ENCODE results near the gene MACROD2. TPM values are rescaled to one million over a fixed set of nuclear protein-coding genes. Genes with fewer than 3 reads are reported as not detected.

The MACROD2 gene
- total and polyA plus RNA-seq, 2 of the 4 experiments (the other 2 are of a cell fraction), result not detected

- TF ChIP-seq ELK1 (IDR thresholded peaks at IDR 0.05; ENCODE audit: borderline replicate concordance, low read depth, low read length), result no peak
These were observed 795.7 kb downstream of the MACROD2 start (continued) for GRCh38 chr20:14790771-14791620.

- Histone ChIP-seq H2BK15ac (ENCODE audit: low read depth, low read length) (no peak overlapping the region), H3K9me1 (ENCODE audit: insufficient read depth, low read length) (no peaks in the 10 kb centered on the region), H3K4me3 (ENCODE audit: insufficient read depth, low read depth, low read length) (no peak overlapping the region), H2BK120ac (ENCODE audit: low read depth, low read length) (no peak overlapping the region), H3K4me1 (ENCODE audit: control insufficient read depth, insufficient read depth, low read length) (no peaks in the 10 kb centered on the region), H2BK5ac (ENCODE audit: low read depth, low read length, poor library complexity, severe bottlenecking) (no peak overlapping the region), H2AK5ac (ENCODE audit: low read depth, low read length) (no peak overlapping the region), H3K56ac (ENCODE audit: extremely low read depth, insufficient read depth, low read length) (no peak overlapping the region), H4K91ac (ENCODE audit: insufficient read depth, low read depth, low read length) (no peak overlapping the region), H3K4ac (ENCODE audit: low read depth, low read length) (no peak overlapping the region), H3K18ac (ENCODE audit: low read depth, low read length) (no peak overlapping the region), H3K14ac (replicated peaks; ENCODE audit: low read depth, low read length) (no peak overlapping the region), H3K36me3 (ENCODE audit: control insufficient read depth, insufficient read depth, low read length) (no peaks in the 10 kb centered on the region), H2BK20ac (ENCODE audit: low read depth, low read length) (no peak overlapping the region), H3K79me1 (ENCODE audit: low read depth in 1 of 2, low read length in 2 of 2) (no peaks in the 10 kb centered on the region), H4K8ac (ENCODE audit: low read depth in 2 of 2, low read length in 2 of 2) (no peak overlapping the region), H4K5ac (ENCODE audit: low read depth, low read length) (no peak overlapping the region), H2AFZ (replicated peaks; ENCODE audit: low read length, poor library complexity) (no peak overlapping the region), H4K20me1 (ENCODE audit: insufficient read depth, low read length) (no peaks in the 10 kb centered on the region), H3K27me3 (ENCODE audit: control insufficient read depth, insufficient read depth, low read length) (no peaks in the 10 kb centered on the region), H3K27ac (ENCODE audit: insufficient read depth, low read length) (no peak overlapping the region), H3K23ac (ENCODE audit: low read depth, low read length) (no peak overlapping the region), H2AK9ac (replicated peaks; ENCODE audit: low read depth, low read length, poor library complexity) (no peak overlapping the region), H3K4me2 (ENCODE audit: low read depth, low read length) (no peak overlapping the region), H3K9ac (ENCODE audit: low read depth, low read length) (no peak overlapping the region), H3K9me3 (ENCODE audit: control insufficient read depth, insufficient read depth, low read length) (peaks cover 2% of the 10 kb centered on the region; the same call in 1 of the 2 replicates)
- DNase-seq (no peak), ATAC-seq (ENCODE audit: low read depth) (no peak)
- no TSS peak for BruUV-seq (replicated peaks)
- intact Hi-C loops (cut with micrococcal nuclease) (no loop called here), in situ Hi-C loops (cut with MboI; ENCODE audit: low sequenced_read_pairs) (no loop called here), dilution Hi-C loops (cut with HindIII; ENCODE audit: low sequenced_read_pairs, unreplicated experiment) (no loop called here)
- no CpG with 5 or more reads among the region's 1 CpG for WGBS, 2 experiments (ENCODE audit: extremely low coverage in 2 of 2, insufficient read length in 1 of 2)
- ChIA-PET POLR2A (ENCODE audit: unreplicated experiment) (no interaction called here), CTCF (no interaction called here)
- no peak for TF ChIP-seq SMC3 (IDR thresholded peaks at IDR 0.05; ENCODE audit: low read depth, low read length)
- TF ChIP-seq BHLHE40 (IDR thresholded peaks at IDR 0.05; ENCODE audit: low read depth, low read length), result no peak
- TF ChIP-seq MAZ (IDR thresholded peaks at IDR 0.05; ENCODE audit: borderline replicate concordance, low read depth, low read length), result no peak
- no peak for TF ChIP-seq POLR2A (IDR thresholded peaks at IDR 0.05; ENCODE audit: low read depth, low read length)
- TF ChIP-seq USF2 (IDR thresholded peaks at IDR 0.05; ENCODE audit: low read depth, low read length), result no peak
- no peak for TF ChIP-seq CEBPB (IDR thresholded peaks at IDR 0.05; ENCODE audit: low read depth, low read length)
- TF ChIP-seq FOS (IDR thresholded peaks at IDR 0.05; ENCODE audit: low read depth, low read length), result no peak
- TF ChIP-seq RFX5 (IDR thresholded peaks at IDR 0.05; ENCODE audit: low read depth, low read length), result no peak
- TF ChIP-seq MXI1 (IDR thresholded peaks at IDR 0.05; ENCODE audit: borderline replicate concordance, low read depth, low read length), result no peak
- no peak for TF ChIP-seq ELK1 (IDR thresholded peaks at IDR 0.05; ENCODE audit: borderline replicate concordance, low read depth, low read length)
- no peak for TF ChIP-seq RAD21 (IDR thresholded peaks at IDR 0.05; ENCODE audit: low read length)
- no peak for TF ChIP-seq RCOR1 (IDR thresholded peaks at IDR 0.05; ENCODE audit: insufficient replicate concordance, low read length)
- TF ChIP-seq NFE2L2 (IDR thresholded peaks at IDR 0.05; ENCODE audit: low read depth, low read length), result no peak
These were observed 797.6 kb downstream of the MACROD2 start for GRCh38 chr20:14792915-14793314.

Measured in IMR-90 (cell line).